H9 (cell line): ENCODE measurements around the gene LIMK2. TPM values are rescaled to one million over a fixed set of nuclear protein-coding genes. Genes with fewer than 3 reads are reported as not detected.

Experiments used
- DNase-seq: peaks from one replicate; pipeline ENCODE4 v3.0.0-alpha.2; 2017
- H2AFZ ChIP-seq: one replicate; pipeline ENCODE4 v1.6.1; 2013; ENCODE audit warnings: mild to moderate bottlenecking, low read length, control low read depth, moderate library complexity
- H2AK5ac ChIP-seq: 2 replicates; pipeline ENCODE4 v1.6.1; 2013; ENCODE audit warnings: low read length, control low read depth, mixed read lengths; ENCODE audit not compliant: insufficient read length
- H2BK120ac ChIP-seq: one replicate; pipeline ENCODE4 v1.6.1; 2013; ENCODE audit warnings: low read depth, mild to moderate bottlenecking, low read length, control low read depth, inconsistent platforms; ENCODE audit not compliant: poor library complexity, severe bottlenecking
- H2BK12ac ChIP-seq: 2 replicates; pipeline ENCODE4 v1.6.1; 2013; ENCODE audit warnings: low read length, control low read depth, mixed read lengths, low read depth; ENCODE audit not compliant: insufficient read length
- H2BK15ac ChIP-seq: 2 replicates; pipeline ENCODE4 v1.6.1; 2013; ENCODE audit warnings: low read depth, low read length, control low read depth
- H2BK20ac ChIP-seq: one replicate; pipeline ENCODE4 v1.6.1; 2013; ENCODE audit warnings: low read depth, mild to moderate bottlenecking, low read length, control low read depth, inconsistent platforms; ENCODE audit not compliant: poor library complexity, severe bottlenecking
- H2BK5ac ChIP-seq: 2 replicates; pipeline ENCODE4 v1.6.1; 2013; ENCODE audit warnings: low read length, control low read depth, mixed read lengths; ENCODE audit not compliant: insufficient read length
- H3K14ac ChIP-seq: 2 replicates; pipeline ENCODE4 v1.6.1; 2013; ENCODE audit warnings: low read length, control low read depth; ENCODE audit not compliant: insufficient read depth
- H3K18ac ChIP-seq: 2 replicates; pipeline ENCODE4 v1.6.1; 2013; ENCODE audit warnings: low read depth, mild to moderate bottlenecking, mixed read lengths, low read length, control low read depth; ENCODE audit not compliant: insufficient read length
- H3K23ac ChIP-seq: 2 replicates; pipeline ENCODE4 v1.6.1; 2013; ENCODE audit warnings: low read length, control low read depth, mixed read lengths, low read depth; ENCODE audit not compliant: insufficient read length
- H3K23me2 ChIP-seq: 2 replicates; pipeline ENCODE4 v1.6.1; 2013; ENCODE audit warnings: low read depth, mild to moderate bottlenecking, mixed read lengths, low read length, control low read depth; ENCODE audit not compliant: insufficient read length, poor library complexity, severe bottlenecking
- H3K27ac ChIP-seq: 2 replicates; pipeline ENCODE4 v1.5.1; 2013; ENCODE audit warnings: low read length, control low read depth, mixed read lengths, low read depth; ENCODE audit not compliant: insufficient read length
- H3K27me3 ChIP-seq: 2 replicates; pipeline ENCODE4 v1.6.1; 2013; ENCODE audit warnings: low read length, control low read depth, inconsistent platforms; ENCODE audit not compliant: insufficient read depth
- H3K4ac ChIP-seq: 2 replicates; pipeline ENCODE4 v1.6.1; 2013; ENCODE audit warnings: low read depth, mild to moderate bottlenecking, control low read depth, inconsistent platforms, low read length, moderate library complexity
- H3K4me1 ChIP-seq: 2 replicates; pipeline ENCODE4 v1.6.1; 2013; ENCODE audit warnings: low read length, control low read depth, inconsistent platforms; ENCODE audit not compliant: insufficient read depth
- H3K4me2 ChIP-seq: 2 replicates; pipeline ENCODE4 v1.6.1; 2013; ENCODE audit warnings: low read length, control low read depth, mixed read lengths; ENCODE audit not compliant: insufficient read length, insufficient read depth
- H3K56ac ChIP-seq: 2 replicates; pipeline ENCODE4 v1.6.1; 2013; ENCODE audit warnings: low read depth, mild to moderate bottlenecking, mixed read lengths, low read length, control low read depth; ENCODE audit not compliant: insufficient read length
- H3K79me1 ChIP-seq: 2 replicates; pipeline ENCODE4 v1.6.1; 2013; ENCODE audit warnings: low read depth, mild to moderate bottlenecking, moderate library complexity, low read length, control low read depth, inconsistent platforms; ENCODE audit not compliant: insufficient read depth, poor library complexity, severe bottlenecking
- H3K79me2 ChIP-seq: 2 replicates; pipeline ENCODE4 v1.6.1; 2013; ENCODE audit warnings: low read length, control low read depth, inconsistent platforms; ENCODE audit not compliant: insufficient read depth
- H3K9ac ChIP-seq: 2 replicates; pipeline ENCODE4 v1.6.1; 2013; ENCODE audit warnings: low read length, control low read depth, mixed read lengths; ENCODE audit not compliant: insufficient read length; ENCODE audit errors: extremely low read depth
- H3K9me3 ChIP-seq: one replicate; pipeline ENCODE4 v1.6.1; 2013; ENCODE audit warnings: low read depth, low read length, inconsistent platforms; ENCODE audit not compliant: control insufficient read depth
- H3T11ph ChIP-seq: one replicate; pipeline ENCODE4 v1.6.1; 2013; ENCODE audit warnings: mild to moderate bottlenecking, low read length, control low read depth, inconsistent platforms
- H4K20me1 ChIP-seq: one replicate; pipeline ENCODE4 v1.6.1; 2013; ENCODE audit not compliant: control insufficient read depth, insufficient read length, insufficient read depth
- H4K5ac ChIP-seq: 2 replicates; pipeline ENCODE4 v1.6.1; 2013; ENCODE audit warnings: low read depth, mild to moderate bottlenecking, mixed read lengths, low read length, control low read depth; ENCODE audit not compliant: insufficient read length
- H4K8ac ChIP-seq: replicated peaks from 2 replicates; pipeline ENCODE4 v1.6.1; 2013; ENCODE audit warnings: low read length, control low read depth, mixed read lengths, low read depth; ENCODE audit not compliant: insufficient read length
- H4K91ac ChIP-seq: 2 replicates; pipeline ENCODE4 v1.6.1; 2013; ENCODE audit warnings: low read depth, mild to moderate bottlenecking, moderate library complexity, mixed read lengths, low read length, control low read depth; ENCODE audit not compliant: insufficient read length
- H3K27ac Mint-ChIP-seq, 3 experiments: 2 replicates in 2 of 3; 3 replicates in 1 of 3; pipeline ENCODE4 v1.8.0; 2020 to 2021; ENCODE audit warnings: mixed read lengths in 3 of 3, mild to moderate bottlenecking in 1 of 3, moderate library complexity in 1 of 3
- H3K27me3 Mint-ChIP-seq: 2 replicates; pipeline ENCODE4 v1.8.0; 2021; ENCODE audit warnings: low read depth, mild to moderate bottlenecking, moderate library complexity, mixed read lengths
- H3K36me3 Mint-ChIP-seq, 3 experiments: 2 replicates in 2 of 3; 3 replicates in 1 of 3; pipeline ENCODE4 v1.8.0; 2020 to 2021; ENCODE audit warnings: low read depth in 3 of 3, mixed read lengths in 3 of 3; ENCODE audit not compliant: insufficient read depth in 1 of 3
- H3K4me1 Mint-ChIP-seq, 2 experiments: 2 replicates each; pipeline ENCODE4 v1.8.0; 2020; ENCODE audit warnings: mixed read lengths in 2 of 2
- H3K4me3 Mint-ChIP-seq, 2 experiments: 2 replicates in 1 of 2; 3 replicates in 1 of 2; pipeline ENCODE4 v1.8.0; 2020 to 2021; ENCODE audit warnings: mild to moderate bottlenecking in 2 of 2, mixed read lengths in 2 of 2, moderate library complexity in 1 of 2
- H3K9me3 Mint-ChIP-seq, 2 experiments: 2 replicates in 1 of 2; 3 replicates in 1 of 2; pipeline ENCODE4 v1.8.0; 2020; ENCODE audit warnings: mild to moderate bottlenecking in 2 of 2, mixed read lengths in 2 of 2, moderate library complexity in 1 of 2
- CTCF ChIP-seq: fragments of 200-600 bp; sonication (generic); conservative IDR thresholded peaks from 3 replicates; pipeline ENCODE4 v1.8.0; 2021; ENCODE audit warnings: antibody characterized with exemption, mild to moderate bottlenecking
- WGBS: extraction: QIAGEN DNeasy Blood & Tissue Kit; methylation state at CpG from one replicate; pipeline ENCODE4 v1.1.7; 2013; ENCODE audit warnings: missing lambda C conversion rate, low lambda C conversion rate, mixed read lengths; ENCODE audit not compliant: insufficient read length; ENCODE audit errors: extremely low coverage; 5-methylcytosine and 5-hydroxymethylcytosine counted together
- total RNA-seq: library from RNA; stranded (reverse); gene quantifications from 2 replicates; pipeline ENCODE4 v1.2.1, GENCODE V29; 2021

The LIMK2 gene
- total RNA-seq, 1 experiment from 2014 or later: 51.3 TPM

GRCh38 chr22:31192513-31192912, 19.6 kb upstream of the LIMK2 start:
- Histone ChIP-seq H2BK12ac (no peak overlapping the region), H3K27ac (no peak overlapping the region), H3K23me2 (no peaks in the 10 kb centered on the region), H4K20me1 (no peaks in the 10 kb centered on the region), H4K8ac (no peak overlapping the region), H2AK5ac (no peak overlapping the region), H3K18ac (no peak overlapping the region), H3K79me1 (peaks cover 3% of the 10 kb centered on the region), H4K91ac (no peak overlapping the region), H3K23ac (no peak overlapping the region), H4K5ac (no peak overlapping the region), H3K9ac (no peak overlapping the region), H2BK20ac (no peak overlapping the region), H3K14ac (no peak overlapping the region), H2BK15ac (no peak overlapping the region), H3T11ph (no peak overlapping the region), H3K4ac (no peak overlapping the region), H3K27me3 (no peaks in the 10 kb centered on the region), H3K56ac (no peak overlapping the region), H3K79me2 (no peaks in the 10 kb centered on the region), H3K4me1 (no peaks in the 10 kb centered on the region), H2BK5ac (no peak overlapping the region), H3K9me3 (no peaks in the 10 kb centered on the region), H2BK120ac (no peak overlapping the region), H3K4me2 (no peak overlapping the region), H2AFZ (no peak overlapping the region)
- Mint-ChIP-seq H3K9me3 (no peaks in the 10 kb centered on the region), H3K27me3 (no peaks in the 10 kb centered on the region), H3K27ac (0 out of 7 replicates have a peak overlapping the region, but pooled peaks of 1 of the 3 experiments have one; percentile 7), H3K36me3 (peaks cover 2 to 15% (median 13%) of the 10 kb centered on the region in 3 experiments; a peak in 5 of 7 replicates), H3K4me1 (no peaks in the 10 kb centered on the region), H3K4me3 (no peak overlapping the region)
- no peak for TF ChIP-seq CTCF
- DNase-seq: no peak
- no CpG with 5 or more reads among the region's 2 CpGs for WGBS
